ENCODE data around the gene KIF5C. TPM values are rescaled to one million over a fixed set of nuclear protein-coding genes. Genes with fewer than 3 reads are reported as not detected.

Gene KIF5C
- polyA plus RNA-seq, 1 donor (not counting 4 experiments of a cell fraction or from before 2014, with no cell fraction given): 0.03 TPM

- H3K9ac ChIP-seq (ENCODE audit: control insufficient read depth, extremely low read depth, insufficient read depth, low read length): no peak overlapping the region
- dilution Hi-C loops (cut with MboI; ENCODE audit: extremely low pct_ligation_motif_present, low sequenced_read_pairs): no loop called here
- FAIRE-seq (no peak), DNase-seq (ENCODE audit: low read depth, low spot score) (no peak)
- no peaks in the 10 kb centered on the region for H3K36me3 ChIP-seq (ENCODE audit: control insufficient read depth in 2 of 2, extremely low read depth in 1 of 2, insufficient read depth in 2 of 2, low read length in 2 of 2)
- no peak overlapping the region for H3K4me2 ChIP-seq (ENCODE audit: control insufficient read depth, extremely low read depth, insufficient read depth, low read depth, low read length)
- no peaks in the 10 kb centered on the region for H3K79me2 ChIP-seq (ENCODE audit: control insufficient read depth, insufficient read depth, low read length)
- no peaks in the 10 kb centered on the region for H3K9me1 ChIP-seq (ENCODE audit: control insufficient read depth, extremely low read depth, insufficient read depth, low read length)
- H3K27ac ChIP-seq (ENCODE audit: control insufficient read depth, insufficient read depth, low read length): no peak overlapping the region
- peaks cover 44% of the 10 kb centered on the region for H3K27me3 ChIP-seq (ENCODE audit: control insufficient read depth, extremely low read depth, insufficient read depth, low read length)
- peaks cover 3% of the 10 kb centered on the region for H3K9me3 ChIP-seq (ENCODE audit: control insufficient read depth, low read depth, low read length)
- H3K4me3 ChIP-seq (ENCODE audit: control insufficient read depth in 2 of 3, extremely low read depth in 1 of 3, insufficient read depth in 2 of 3, low read depth in 1 of 3, low read length in 3 of 3): no peak overlapping the region
- H3K4me1 ChIP-seq (ENCODE audit: control insufficient read depth, extremely low read depth, insufficient read depth, low read length): no peaks in the 10 kb centered on the region
- H4K20me1 ChIP-seq (ENCODE audit: control insufficient read depth, extremely low read depth, insufficient read depth, low read length): no peaks in the 10 kb centered on the region
- no peak overlapping the region for H2AFZ ChIP-seq (ENCODE audit: control insufficient read depth, low read length)
- TF ChIP-seq EZH2 (IDR thresholded peaks at IDR 0.05; ENCODE audit: low read length): no peak
- no peak for TF ChIP-seq CTCF (optimal IDR thresholded peaks at IDR 0.05 in 1 of 3, IDR thresholded peaks at IDR 0.05 in 1 of 3, conservative IDR thresholded peaks at IDR 0.05 in 1 of 3; ENCODE audit: extremely low read depth in 1 of 3, insufficient read depth in 2 of 3, low read length in 3 of 3)
Measured at GRCh38 chr2:148877403-148877740, 2.3 kb downstream of the KIF5C start.

GRCh38 chr2:148880636-148881035 is 5.6 kb downstream of the KIF5C start:
- no peaks in the 10 kb centered on the region for H3K4me1 ChIP-seq (ENCODE audit: control insufficient read depth, extremely low read depth, insufficient read depth, low read length)
- no peaks in the 10 kb centered on the region for H3K36me3 ChIP-seq (ENCODE audit: control insufficient read depth in 2 of 2, extremely low read depth in 1 of 2, insufficient read depth in 2 of 2, low read length in 2 of 2)
- peaks cover 42% of the 10 kb centered on the region for H3K27me3 ChIP-seq (ENCODE audit: control insufficient read depth, extremely low read depth, insufficient read depth, low read length)
- H4K20me1 ChIP-seq (ENCODE audit: control insufficient read depth, extremely low read depth, insufficient read depth, low read length): no peaks in the 10 kb centered on the region
- H3K27ac ChIP-seq (ENCODE audit: control insufficient read depth, insufficient read depth, low read length): no peak overlapping the region
- H3K4me2 ChIP-seq (ENCODE audit: control insufficient read depth, extremely low read depth, insufficient read depth, low read depth, low read length): no peak overlapping the region
- H3K4me3 ChIP-seq (ENCODE audit: control insufficient read depth in 2 of 3, extremely low read depth in 1 of 3, insufficient read depth in 2 of 3, low read depth in 1 of 3, low read length in 3 of 3): no peak overlapping the region
- H2AFZ ChIP-seq (ENCODE audit: control insufficient read depth, low read length): no peak overlapping the region
- TF ChIP-seq CTCF (optimal IDR thresholded peaks at IDR 0.05 in 1 of 3, IDR thresholded peaks at IDR 0.05 in 1 of 3, conservative IDR thresholded peaks at IDR 0.05 in 1 of 3; ENCODE audit: extremely low read depth in 1 of 3, insufficient read depth in 2 of 3, low read length in 3 of 3) (no peak), EZH2 (IDR thresholded peaks at IDR 0.05; ENCODE audit: low read length) (no peak)
- DNase-seq (ENCODE audit: low read depth, low spot score): no peak
- no peak overlapping the region for H3K9ac ChIP-seq (ENCODE audit: control insufficient read depth, extremely low read depth, insufficient read depth, low read length)
- peaks cover 3% of the 10 kb centered on the region for H3K9me3 ChIP-seq (ENCODE audit: control insufficient read depth, low read depth, low read length)
- dilution Hi-C loops (cut with MboI; ENCODE audit: extremely low pct_ligation_motif_present, low sequenced_read_pairs): no loop called here
- H3K79me2 ChIP-seq (ENCODE audit: control insufficient read depth, insufficient read depth, low read length): no peaks in the 10 kb centered on the region
- H3K9me1 ChIP-seq (ENCODE audit: control insufficient read depth, extremely low read depth, insufficient read depth, low read length): no peaks in the 10 kb centered on the region
- FAIRE-seq: no peak
